HG02870 (cell line): Measurements from ENCODE around the gene CHM.

ENCODE experiments used
- ATAC-seq: cut with Tn5 transposase; IDR thresholded peaks from one replicate; pipeline ENCODE4 v1.9.1; 2021; ENCODE audit warnings: mild to moderate bottlenecking, moderate library complexity; ENCODE audit not compliant: unreplicated experiment

CHM gene

GRCh38 chrX:85907316-85907715 lies 140.0 kb downstream of the CHM start:
- ATAC-seq, result no peak

- no peak for ATAC-seq
Observed at GRCh38 chrX:85906399-85906798, 141.0 kb downstream of the CHM start.

GRCh38 chrX:85905851-85906250 lies 141.5 kb downstream of the CHM start:
- ATAC-seq, result no peak

- no peak for ATAC-seq
Observed at GRCh38 chrX:85903692-85904471, 143.5 kb downstream of the CHM start.

GRCh38 chrX:85897362-85898126 lies 149.8 kb downstream of the CHM start:
- ATAC-seq, result no peak

GRCh38 chrX:85882601-85883000 lies 164.8 kb downstream of the CHM start:
- ATAC-seq, result no peak

GRCh38 chrX:85870585-85870984 lies 176.8 kb downstream of the CHM start:
- no peak for ATAC-seq

GRCh38 chrX:85865324-85865723 lies 182.0 kb downstream of the CHM start:
- ATAC-seq, result no peak

- ATAC-seq, result no peak
Observed at GRCh38 chrX:85859426-85859825, 187.9 kb downstream of the CHM start.

GRCh38 chrX:85851418-85851817 lies 195.9 kb downstream of the CHM start:
- no peak for ATAC-seq

- ATAC-seq, result no peak
Observed at GRCh38 chrX:85836868-85837267, 210.5 kb downstream of the CHM start.

GRCh38 chrX:85828771-85829170 lies 218.6 kb downstream of the CHM start:
- ATAC-seq, result no peak

- ATAC-seq, result no peak
Observed at GRCh38 chrX:85815203-85815751, 232.1 kb downstream of the CHM start.
